MM.1S (cell line): ENCODE data around the gene PEX5.
A peak's percentile ranks its signal among the peaks of the same experiment; 100 is the strongest.
"Not testable (repeated sequence)": the region's sequence is repeated elsewhere in the genome, so short reads cannot be mapped to it uniquely, and the experiment has no call there.

Experiments
- DNase-seq: peaks from one replicate; pipeline ENCODE4 v3.0.0-alpha.2; 2015
- H2AFZ ChIP-seq: fragments of 300-600 bp; sonication (generic); 2 replicates; pipeline ENCODE4 v1.6.0; 2016; ENCODE audit warnings: antibody characterized with exemption, low read length
- H3F3A ChIP-seq: fragments of 300-600 bp; sonication (generic); 2 replicates; pipeline ENCODE4 v1.6.1; 2016; ENCODE audit warnings: mild to moderate bottlenecking, antibody characterized with exemption, low read length, moderate library complexity, mixed read lengths; ENCODE audit not compliant: insufficient read depth
- H3K27ac ChIP-seq: fragments of 300-600 bp; sonication (generic); 2 replicates; pipeline ENCODE4 v1.5.1; 2016; ENCODE audit warnings: mild to moderate bottlenecking, low read length
- H3K27me3 ChIP-seq: fragments of 300-600 bp; sonication (generic); replicated peaks from 2 replicates; pipeline ENCODE4 v1.6.0; 2016; ENCODE audit warnings: low read length; ENCODE audit not compliant: insufficient read depth
- H3K36me3 ChIP-seq: fragments of 300-600 bp; sonication (generic); replicated peaks from 2 replicates; pipeline ENCODE4 v1.6.1; 2016; ENCODE audit warnings: mild to moderate bottlenecking, low read length, mixed read lengths; ENCODE audit not compliant: insufficient read depth
- H3K4me1 ChIP-seq: fragments of 300-600 bp; sonication (generic); 2 replicates; pipeline ENCODE4 v1.6.1; 2016; ENCODE audit warnings: low read length, mixed read lengths
- H3K4me2 ChIP-seq: fragments of 300-600 bp; sonication (generic); 2 replicates; pipeline ENCODE4 v1.6.0; 2016; ENCODE audit warnings: low read depth, low read length
- H3K4me3 ChIP-seq: fragments of 300-600 bp; sonication (generic); 2 replicates; pipeline ENCODE4 v1.5.1; 2016; ENCODE audit warnings: low read length, mixed read lengths
- H3K79me2 ChIP-seq: fragments of 300-600 bp; sonication (generic); 2 replicates; pipeline ENCODE4 v1.6.1; 2016; ENCODE audit warnings: mixed run types, low read length, mixed read lengths
- H3K9ac ChIP-seq: fragments of 300-600 bp; sonication (generic); 2 replicates; pipeline ENCODE4 v1.6.1; 2016; ENCODE audit warnings: low read length, mixed read lengths
- H3K9me2 ChIP-seq: fragments of 300-600 bp; sonication (generic); replicated peaks from 2 replicates; pipeline ENCODE4 v1.6.1; 2016; ENCODE audit warnings: mild to moderate bottlenecking, low read length, mixed read lengths; ENCODE audit not compliant: insufficient read depth
- H3K9me3 ChIP-seq: fragments of 300-600 bp; sonication (generic); replicated peaks from 2 replicates; pipeline ENCODE4 v1.6.1; 2016; ENCODE audit warnings: mild to moderate bottlenecking, low read length, mixed read lengths; ENCODE audit not compliant: insufficient read depth
- H4K20me1 ChIP-seq: fragments of 300-600 bp; sonication (generic); 2 replicates; pipeline ENCODE4 v1.6.1; 2016; ENCODE audit warnings: mild to moderate bottlenecking, low read length, moderate library complexity, mixed read lengths; ENCODE audit not compliant: insufficient read depth
- EZH2 ChIP-seq: fragments of 300-600 bp; sonication (generic); optimal IDR thresholded peaks from 2 replicates; pipeline ENCODE3; 2017; ENCODE audit warnings: low read depth, mild to moderate bottlenecking, antibody characterized with exemption, low read length, mixed read lengths
- EZH2phosphoT487 ChIP-seq: fragments of 300-600 bp; sonication (generic); IDR thresholded peaks from 2 replicates; pipeline ENCODE4 v1.6.1; 2018; ENCODE audit warnings: antibody characterized with exemption, low read length
- TF ChIP-seq, protein P1 (sequence below): fragments of 300-600 bp; sonication (generic); IDR thresholded peaks from 2 replicates; pipeline ENCODE4 v1.5.1; 2016; ENCODE audit warnings: antibody characterized with exemption, low read length, mixed read lengths

PEX5 gene

DNA sequence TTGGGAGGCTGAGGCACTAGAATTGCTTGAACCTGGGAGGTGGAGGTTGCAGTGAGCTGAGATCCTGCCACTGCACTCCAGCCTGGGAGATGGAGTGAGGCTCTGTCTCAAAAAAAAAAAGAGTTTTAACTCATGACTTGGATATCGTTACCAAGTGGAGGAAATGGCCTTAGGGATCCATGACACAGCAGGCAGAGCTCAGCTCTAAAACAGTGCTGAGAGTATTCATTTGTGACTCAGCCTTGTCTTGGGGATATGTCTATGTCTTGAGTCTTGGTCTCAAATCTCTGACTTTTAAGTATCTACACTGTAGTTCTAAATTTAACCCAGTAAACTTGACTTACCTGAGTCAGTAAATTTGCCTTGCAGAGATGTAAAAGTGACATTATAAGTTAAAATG is 8.8 kb upstream of the PEX5 start:
- Histone ChIP-seq H3K9me3 (no peaks in the 10 kb centered on the region), H3K27ac (no peak overlapping the region), H2AFZ (no peak overlapping the region), H4K20me1 (no peaks in the 10 kb centered on the region), H3F3A (no peaks in the 10 kb centered on the region), H3K27me3 (no peaks in the 10 kb centered on the region), H3K4me1 (no peaks in the 10 kb centered on the region), H3K4me2 (no peak overlapping the region), H3K79me2 (no peaks in the 10 kb centered on the region), H3K9me2 (no peaks in the 10 kb centered on the region), H3K9ac (no peak overlapping the region), H3K4me3 (no peak overlapping the region), H3K36me3 (no peaks in the 10 kb centered on the region)
- no peak for TF ChIP-seq EZH2phosphoT487
- no peak for TF ChIP-seq EZH2
- DNase-seq = no peak

DNA sequence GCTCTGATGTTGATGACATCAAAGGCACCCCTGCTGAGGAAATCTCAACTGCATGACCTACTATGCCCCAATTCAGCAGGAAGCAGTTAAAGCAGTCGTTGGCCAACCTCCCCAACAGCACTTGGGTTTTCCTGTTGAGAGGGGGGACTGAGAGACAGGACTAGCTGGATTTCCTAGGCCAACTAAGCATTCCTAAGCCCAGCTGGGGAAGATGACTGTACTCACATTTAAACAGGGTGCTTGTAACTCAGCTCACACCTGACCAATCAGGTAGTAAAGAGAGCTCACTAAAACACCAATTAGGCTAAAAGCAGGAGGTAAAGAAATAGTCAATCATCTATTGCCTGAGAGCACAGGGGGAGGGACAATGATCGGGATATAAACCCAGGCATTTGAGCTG is 3.4 kb upstream of the PEX5 start:
- not testable (repeated sequence) for H4K20me1 ChIP-seq, H3K9me3 ChIP-seq, DNase-seq, H3K36me3 ChIP-seq, H3K27me3 ChIP-seq, H3K4me3 ChIP-seq, H3K9me2 ChIP-seq, H2AFZ ChIP-seq, H3K4me1 ChIP-seq, H3K9ac ChIP-seq, H3F3A ChIP-seq, H3K27ac ChIP-seq, H3K4me2 ChIP-seq, H3K79me2 ChIP-seq

DNA sequence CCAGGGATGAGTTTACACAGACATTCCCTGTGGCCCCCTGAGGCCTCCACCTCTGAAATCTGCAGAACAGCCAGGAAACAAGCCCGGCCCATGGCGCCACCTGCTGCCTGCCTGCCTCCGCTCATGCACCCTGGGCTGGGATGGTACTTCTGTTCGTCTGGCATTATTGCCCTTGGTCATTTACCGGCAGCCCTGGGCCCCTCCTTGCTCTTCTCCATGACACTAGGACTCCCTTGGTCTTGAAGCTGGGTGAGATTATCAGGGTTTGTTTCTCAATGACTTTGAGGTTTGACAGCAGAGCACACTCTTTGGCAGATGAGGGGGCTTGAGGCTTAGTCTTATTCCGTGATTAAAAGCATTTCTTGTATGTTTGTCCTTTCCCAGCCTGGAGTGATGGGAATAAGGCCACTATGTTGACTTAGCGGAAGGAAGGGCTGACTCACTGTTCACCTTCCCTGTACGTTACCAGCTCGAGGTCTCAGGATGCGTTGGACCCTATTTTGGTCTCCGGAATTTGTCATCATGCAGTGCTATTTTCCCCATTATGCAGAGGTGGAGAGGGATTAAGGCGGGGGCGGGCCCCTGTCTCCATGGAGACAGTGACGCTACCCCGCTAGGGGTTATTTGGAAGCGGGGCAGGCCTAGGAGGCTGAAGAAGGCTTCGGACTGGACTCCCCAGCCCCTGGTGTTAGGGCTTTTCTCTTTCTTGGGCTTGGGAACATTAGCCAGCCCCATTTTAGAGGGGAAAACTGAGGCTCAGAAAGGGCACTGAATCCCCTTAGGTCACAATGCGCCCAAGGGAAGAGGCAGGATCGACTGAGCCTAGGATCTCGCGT is 706 bp upstream of the PEX5 start:
- Histone ChIP-seq H2AFZ (peak overlapping the region; percentile 89), H3F3A (no peaks in the 10 kb centered on the region; the same call in 1 of the 2 replicates), H3K9ac (peak overlapping the region; percentile 49; the same call in 1 of the 2 replicates), H3K4me1 (peaks cover 8% of the 10 kb centered on the region), H3K9me2 (no peaks in the 10 kb centered on the region), H3K9me3 (no peaks in the 10 kb centered on the region), H4K20me1 (no peaks in the 10 kb centered on the region), H3K36me3 (no peaks in the 10 kb centered on the region), H3K79me2 (peaks cover 6% of the 10 kb centered on the region), H3K4me3 (peak overlapping the region; percentile 68), H3K27ac (peak overlapping the region; percentile 5; the same call in 1 of the 2 replicates), H3K4me2 (peak overlapping the region; percentile 96), H3K27me3 (no peaks in the 10 kb centered on the region)
- DNase-seq = peak; percentile 70
- TF ChIP-seq, protein P1, sequence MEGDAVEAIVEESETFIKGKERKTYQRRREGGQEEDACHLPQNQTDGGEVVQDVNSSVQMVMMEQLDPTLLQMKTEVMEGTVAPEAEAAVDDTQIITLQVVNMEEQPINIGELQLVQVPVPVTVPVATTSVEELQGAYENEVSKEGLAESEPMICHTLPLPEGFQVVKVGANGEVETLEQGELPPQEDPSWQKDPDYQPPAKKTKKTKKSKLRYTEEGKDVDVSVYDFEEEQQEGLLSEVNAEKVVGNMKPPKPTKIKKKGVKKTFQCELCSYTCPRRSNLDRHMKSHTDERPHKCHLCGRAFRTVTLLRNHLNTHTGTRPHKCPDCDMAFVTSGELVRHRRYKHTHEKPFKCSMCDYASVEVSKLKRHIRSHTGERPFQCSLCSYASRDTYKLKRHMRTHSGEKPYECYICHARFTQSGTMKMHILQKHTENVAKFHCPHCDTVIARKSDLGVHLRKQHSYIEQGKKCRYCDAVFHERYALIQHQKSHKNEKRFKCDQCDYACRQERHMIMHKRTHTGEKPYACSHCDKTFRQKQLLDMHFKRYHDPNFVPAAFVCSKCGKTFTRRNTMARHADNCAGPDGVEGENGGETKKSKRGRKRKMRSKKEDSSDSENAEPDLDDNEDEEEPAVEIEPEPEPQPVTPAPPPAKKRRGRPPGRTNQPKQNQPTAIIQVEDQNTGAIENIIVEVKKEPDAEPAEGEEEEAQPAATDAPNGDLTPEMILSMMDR = peak; percentile 86
- no peak for TF ChIP-seq EZH2

DNA sequence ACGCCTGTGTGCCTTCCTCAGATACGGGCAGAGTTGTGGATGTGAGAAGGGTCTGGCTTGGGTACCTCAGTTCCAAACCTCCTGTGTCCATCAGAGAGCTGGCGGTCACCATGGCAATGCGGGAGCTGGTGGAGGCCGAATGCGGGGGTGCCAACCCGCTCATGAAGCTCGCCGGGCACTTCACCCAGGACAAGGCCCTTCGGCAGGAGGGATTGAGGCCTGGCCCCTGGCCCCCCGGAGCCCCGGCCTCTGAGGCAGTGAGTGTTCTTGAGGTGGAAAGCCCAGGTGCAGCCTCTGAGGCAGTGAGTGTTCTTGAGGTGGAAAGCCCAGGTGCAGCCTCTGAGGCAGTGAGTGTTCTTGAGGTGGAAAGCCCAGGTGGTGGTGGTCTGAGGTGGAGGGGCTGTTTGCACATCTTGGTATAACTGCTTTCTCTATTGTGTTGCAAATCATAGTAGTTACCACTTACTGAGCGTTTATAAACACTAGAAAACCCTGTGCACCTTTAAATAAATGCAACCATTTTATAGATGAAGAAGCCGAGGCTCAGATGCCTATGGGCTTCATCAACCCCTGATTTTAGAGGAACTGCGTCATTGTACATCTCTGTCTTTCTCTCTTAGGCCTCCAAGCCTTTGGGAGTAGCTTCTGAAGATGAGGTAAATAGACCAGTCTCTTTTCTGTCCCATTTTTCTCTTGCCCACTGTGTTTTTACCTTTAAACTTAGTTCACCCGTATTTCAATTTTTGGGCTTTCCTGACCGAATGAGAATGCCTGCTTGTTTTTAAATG is 976 bp downstream of the PEX5 start:
- peak overlapping the region; percentile 77 for H2AFZ ChIP-seq
- no peaks in the 10 kb centered on the region for H3K9me2 ChIP-seq
- H3K27me3 ChIP-seq = no peaks in the 10 kb centered on the region
- TF ChIP-seq EZH2phosphoT487 (no peak), EZH2 (no peak)
- TF ChIP-seq, protein P1 = no peak
- DNase-seq = no peak
- peaks cover 8% of the 10 kb centered on the region for H3K4me1 ChIP-seq
- peak overlapping the region; percentile 97 for H3K4me2 ChIP-seq
- peak overlapping the region; percentile 79 for H3K9ac ChIP-seq
- no peaks in the 10 kb centered on the region for H3K36me3 ChIP-seq
- no peaks in the 10 kb centered on the region for H3K9me3 ChIP-seq
- H3K4me3 ChIP-seq = peak overlapping the region; percentile 95
- no peaks in the 10 kb centered on the region; the same call in 1 of the 2 replicates for H3F3A ChIP-seq
- no peaks in the 10 kb centered on the region for H4K20me1 ChIP-seq
- H3K79me2 ChIP-seq = peaks cover 6% of the 10 kb centered on the region
- no peak overlapping the region for H3K27ac ChIP-seq
